WTC11 (cell line): ENCODE measurements around the gene ACOT13. TPM values are rescaled to one million over a fixed set of nuclear protein-coding genes. Genes with fewer than 3 reads are reported as not detected.

Experiments used
- AFF4 ChIP-seq: sonication (generic); formaldehyde crosslinking; IDR thresholded peaks from 2 replicates; pipeline ENCODE4 v1.8.1; 2023; ENCODE audit warnings: mild to moderate bottlenecking, missing genetic modification reagents, borderline replicate concordance
- ELF4 ChIP-seq: sonication (generic); formaldehyde crosslinking; IDR thresholded peaks from 2 replicates; pipeline ENCODE4 v1.8.1; 2022; ENCODE audit warnings: low read depth, mild to moderate bottlenecking, moderate library complexity, missing genetic modification reagents
- ESRRA ChIP-seq: sonication (generic); formaldehyde crosslinking; IDR thresholded peaks from 2 replicates; pipeline ENCODE4 v1.8.1; 2022; ENCODE audit warnings: mild to moderate bottlenecking, missing genetic modification reagents, borderline replicate concordance
- FOXJ3 ChIP-seq: sonication (generic); formaldehyde crosslinking; IDR thresholded peaks from 2 replicates; pipeline ENCODE4 v1.9.0; 2021; ENCODE audit warnings: missing genetic modification reagents, mild to moderate bottlenecking, borderline replicate concordance
- FOXK1 ChIP-seq: sonication (generic); formaldehyde crosslinking; IDR thresholded peaks from 2 replicates; pipeline ENCODE4 v1.8.0; 2022; ENCODE audit warnings: mild to moderate bottlenecking, moderate library complexity, missing genetic modification reagents
- GABPB1 ChIP-seq: sonication (generic); formaldehyde crosslinking; IDR thresholded peaks from 2 replicates; pipeline ENCODE4 v1.8.1; 2023; ENCODE audit warnings: mild to moderate bottlenecking, missing genetic modification reagents
- IRF1 ChIP-seq: sonication (generic); formaldehyde crosslinking; IDR thresholded peaks from 2 replicates; pipeline ENCODE4 v1.8.0; 2023; ENCODE audit warnings: missing genetic modification reagents
- IRF2 ChIP-seq: sonication (generic); formaldehyde crosslinking; IDR thresholded peaks from 2 replicates; pipeline ENCODE4 v1.8.0; 2022; ENCODE audit warnings: low read depth, missing genetic modification reagents, borderline replicate concordance
- MXD4 ChIP-seq: fragments of 250-450 bp; sonication (Bioruptor Pico); IDR thresholded peaks from 2 replicates; pipeline ENCODE4 v1.8.0; 2021; ENCODE audit warnings: mild to moderate bottlenecking, moderate library complexity, borderline replicate concordance
- MYBL2 ChIP-seq: sonication (generic); formaldehyde crosslinking; IDR thresholded peaks from 2 replicates; pipeline ENCODE4 v1.8.1; 2023; ENCODE audit warnings: mild to moderate bottlenecking, moderate library complexity, missing genetic modification reagents
- RELA ChIP-seq: sonication (generic); formaldehyde crosslinking; IDR thresholded peaks from 2 replicates; pipeline ENCODE4 v1.8.1; 2022; ENCODE audit warnings: missing genetic modification reagents, mild to moderate bottlenecking, borderline replicate concordance
- STAT6 ChIP-seq: sonication (generic); formaldehyde crosslinking; conservative IDR thresholded peaks from 2 replicates; pipeline ENCODE4 v1.8.1; 2023; ENCODE audit warnings: mild to moderate bottlenecking, low read depth, missing genetic modification reagents, moderate library complexity
- USF1 ChIP-seq: sonication (generic); formaldehyde crosslinking; IDR thresholded peaks from 2 replicates; pipeline ENCODE4 v1.8.0; 2022; ENCODE audit warnings: mild to moderate bottlenecking, missing genetic modification reagents
- ZBTB21 ChIP-seq: sonication (generic); formaldehyde crosslinking; IDR thresholded peaks from 2 replicates; pipeline ENCODE4 v1.8.1; 2023; ENCODE audit warnings: mild to moderate bottlenecking, missing genetic modification reagents, borderline replicate concordance
- ZNF263 ChIP-seq: sonication (generic); formaldehyde crosslinking; IDR thresholded peaks from 2 replicates; pipeline ENCODE4 v1.8.1; 2022; ENCODE audit warnings: low read depth, mild to moderate bottlenecking, moderate library complexity, missing genetic modification reagents
- ZNF317 ChIP-seq: sonication (generic); formaldehyde crosslinking; IDR thresholded peaks from 2 replicates; pipeline ENCODE4 v1.8.1; 2023; ENCODE audit warnings: low read depth, mild to moderate bottlenecking, moderate library complexity, missing genetic modification reagents, borderline replicate concordance
- total RNA-seq: library from RNA; stranded (reverse); gene quantifications from 3 replicates; pipeline ENCODE4 v1.2.3, GENCODE V29; 2021
- TF ChIP-seq, protein P1 (sequence below): fragments of 250-450 bp; sonication (Bioruptor Pico); IDR thresholded peaks from 2 replicates; pipeline ENCODE4 v1.9.0; 2021; ENCODE audit warnings: mild to moderate bottlenecking, borderline replicate concordance
- TF ChIP-seq, protein P2 (sequence below): sonication (generic); formaldehyde crosslinking; IDR thresholded peaks from 2 replicates; pipeline ENCODE4 v1.8.0; 2022; ENCODE audit warnings: mild to moderate bottlenecking, missing genetic modification reagents
- TF ChIP-seq, protein P3 (sequence below): sonication (generic); formaldehyde crosslinking; IDR thresholded peaks from 2 replicates; pipeline ENCODE4 v1.8.1; 2023; ENCODE audit warnings: mild to moderate bottlenecking, missing genetic modification reagents
- TF ChIP-seq, protein P4 (sequence below): sonication (generic); formaldehyde crosslinking; IDR thresholded peaks from 2 replicates; pipeline ENCODE4 v1.8.1; 2022; ENCODE audit warnings: mild to moderate bottlenecking, moderate library complexity, missing genetic modification reagents

ACOT13 gene
- total RNA-seq, 1 experiment from 2014 or later, result 54.0 TPM

- TF ChIP-seq AFF4 (CRISPR knock-in tag) (no peak), STAT6 (no peak), ESRRA (peak; percentile 26; the same call in 1 of the 2 replicates), ZNF317 (CRISPR knock-in tag) (no peak), ELF4 (CRISPR knock-in tag) (no peak; the same call in 1 of the 2 replicates), USF1 (CRISPR knock-in tag) (peak; percentile 72; the same call in 1 of the 2 replicates), IRF2 (no peak), FOXK1 (peak; percentile 94), IRF1 (CRISPR knock-in tag) (peak; percentile 86; the same call in 1 of the 2 replicates), ZBTB21 (CRISPR knock-in tag) (no peak), ZNF263 (no peak), MYBL2 (CRISPR knock-in tag) (peak; percentile 91), RELA (CRISPR knock-in tag) (0 out of 2 replicates have a peak, but pooled peaks have one; percentile 71), GABPB1 (CRISPR knock-in tag) (peak; percentile 70), FOXJ3 (CRISPR knock-in tag) (no peak), MXD4 (CRISPR knock-in tag) (no peak)
- TF ChIP-seq, protein P1, sequence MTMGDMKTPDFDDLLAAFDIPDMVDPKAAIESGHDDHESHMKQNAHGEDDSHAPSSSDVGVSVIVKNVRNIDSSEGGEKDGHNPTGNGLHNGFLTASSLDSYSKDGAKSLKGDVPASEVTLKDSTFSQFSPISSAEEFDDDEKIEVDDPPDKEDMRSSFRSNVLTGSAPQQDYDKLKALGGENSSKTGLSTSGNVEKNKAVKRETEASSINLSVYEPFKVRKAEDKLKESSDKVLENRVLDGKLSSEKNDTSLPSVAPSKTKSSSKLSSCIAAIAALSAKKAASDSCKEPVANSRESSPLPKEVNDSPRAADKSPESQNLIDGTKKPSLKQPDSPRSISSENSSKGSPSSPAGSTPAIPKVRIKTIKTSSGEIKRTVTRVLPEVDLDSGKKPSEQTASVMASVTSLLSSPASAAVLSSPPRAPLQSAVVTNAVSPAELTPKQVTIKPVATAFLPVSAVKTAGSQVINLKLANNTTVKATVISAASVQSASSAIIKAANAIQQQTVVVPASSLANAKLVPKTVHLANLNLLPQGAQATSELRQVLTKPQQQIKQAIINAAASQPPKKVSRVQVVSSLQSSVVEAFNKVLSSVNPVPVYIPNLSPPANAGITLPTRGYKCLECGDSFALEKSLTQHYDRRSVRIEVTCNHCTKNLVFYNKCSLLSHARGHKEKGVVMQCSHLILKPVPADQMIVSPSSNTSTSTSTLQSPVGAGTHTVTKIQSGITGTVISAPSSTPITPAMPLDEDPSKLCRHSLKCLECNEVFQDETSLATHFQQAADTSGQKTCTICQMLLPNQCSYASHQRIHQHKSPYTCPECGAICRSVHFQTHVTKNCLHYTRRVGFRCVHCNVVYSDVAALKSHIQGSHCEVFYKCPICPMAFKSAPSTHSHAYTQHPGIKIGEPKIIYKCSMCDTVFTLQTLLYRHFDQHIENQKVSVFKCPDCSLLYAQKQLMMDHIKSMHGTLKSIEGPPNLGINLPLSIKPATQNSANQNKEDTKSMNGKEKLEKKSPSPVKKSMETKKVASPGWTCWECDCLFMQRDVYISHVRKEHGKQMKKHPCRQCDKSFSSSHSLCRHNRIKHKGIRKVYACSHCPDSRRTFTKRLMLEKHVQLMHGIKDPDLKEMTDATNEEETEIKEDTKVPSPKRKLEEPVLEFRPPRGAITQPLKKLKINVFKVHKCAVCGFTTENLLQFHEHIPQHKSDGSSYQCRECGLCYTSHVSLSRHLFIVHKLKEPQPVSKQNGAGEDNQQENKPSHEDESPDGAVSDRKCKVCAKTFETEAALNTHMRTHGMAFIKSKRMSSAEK (CRISPR knock-in tag), result no peak
- TF ChIP-seq, protein P2, sequence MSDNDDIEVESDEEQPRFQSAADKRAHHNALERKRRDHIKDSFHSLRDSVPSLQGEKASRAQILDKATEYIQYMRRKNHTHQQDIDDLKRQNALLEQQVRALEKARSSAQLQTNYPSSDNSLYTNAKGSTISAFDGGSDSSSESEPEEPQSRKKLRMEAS (CRISPR knock-in tag), result peak; percentile 95
- TF ChIP-seq, protein P3, sequence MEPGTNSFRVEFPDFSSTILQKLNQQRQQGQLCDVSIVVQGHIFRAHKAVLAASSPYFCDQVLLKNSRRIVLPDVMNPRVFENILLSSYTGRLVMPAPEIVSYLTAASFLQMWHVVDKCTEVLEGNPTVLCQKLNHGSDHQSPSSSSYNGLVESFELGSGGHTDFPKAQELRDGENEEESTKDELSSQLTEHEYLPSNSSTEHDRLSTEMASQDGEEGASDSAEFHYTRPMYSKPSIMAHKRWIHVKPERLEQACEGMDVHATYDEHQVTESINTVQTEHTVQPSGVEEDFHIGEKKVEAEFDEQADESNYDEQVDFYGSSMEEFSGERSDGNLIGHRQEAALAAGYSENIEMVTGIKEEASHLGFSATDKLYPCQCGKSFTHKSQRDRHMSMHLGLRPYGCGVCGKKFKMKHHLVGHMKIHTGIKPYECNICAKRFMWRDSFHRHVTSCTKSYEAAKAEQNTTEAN (CRISPR knock-in tag), result peak; percentile 79; the same call in 1 of the 2 replicates
- TF ChIP-seq, protein P4, sequence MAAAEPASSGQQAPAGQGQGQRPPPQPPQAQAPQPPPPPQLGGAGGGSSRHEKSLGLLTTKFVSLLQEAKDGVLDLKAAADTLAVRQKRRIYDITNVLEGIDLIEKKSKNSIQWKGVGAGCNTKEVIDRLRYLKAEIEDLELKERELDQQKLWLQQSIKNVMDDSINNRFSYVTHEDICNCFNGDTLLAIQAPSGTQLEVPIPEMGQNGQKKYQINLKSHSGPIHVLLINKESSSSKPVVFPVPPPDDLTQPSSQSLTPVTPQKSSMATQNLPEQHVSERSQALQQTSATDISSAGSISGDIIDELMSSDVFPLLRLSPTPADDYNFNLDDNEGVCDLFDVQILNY (CRISPR knock-in tag), result peak; percentile 93
Observed at GRCh38 chr6:24666641-24667377, at the start of gene ACOT13, which contains the start of gene TDP2 (continued).
